Measurements from ENCODE around the gene ANLN. TPM values are rescaled to one million over a fixed set of nuclear protein-coding genes. Genes with fewer than 3 reads are reported as not detected.

ANLN gene
- total and polyA plus RNA-seq, 9 of the 15 experiments (the other 6 are each of a cell fraction or from before 2014, with no cell fraction given): 18.1 to 66.2 (median 38.7) TPM

GRCh38 chr7:36484265-36484664 lies 94.6 kb downstream of the ANLN start:
- Histone ChIP-seq H3K4me2 (ENCODE audit: insufficient read depth, low read length) (no peak overlapping the region), H3K27me3 (ENCODE audit: control insufficient read depth in 2 of 2, insufficient read depth in 2 of 2, low read length in 2 of 2) (peaks cover 4 to 21% of the 10 kb centered on the region in 2 experiments; a peak in 3 of 5 replicates), H3K27ac (ENCODE audit: extremely low read depth, low read depth, low read length) (no peak overlapping the region), H4K20me1 (replicated peaks; ENCODE audit: control insufficient read depth, insufficient read depth, low read length) (no peaks in the 10 kb centered on the region), H3K4me1 (replicated peaks in 1 of 2; ENCODE audit: control insufficient read depth in 2 of 2, insufficient read depth in 2 of 2, low read length in 2 of 2) (no peaks in the 10 kb centered on the region), H3K79me2 (ENCODE audit: control insufficient read depth, insufficient read depth, low read length) (no peaks in the 10 kb centered on the region), H3K9me1 (ENCODE audit: control insufficient read depth, insufficient read depth, low read length) (no peaks in the 10 kb centered on the region), H3K9me3 (replicated peaks; ENCODE audit: control insufficient read depth, insufficient read depth, low read depth, low read length) (no peaks in the 10 kb centered on the region), H3K36me3 (ENCODE audit: control insufficient read depth, insufficient read depth, low read length) (no peaks in the 10 kb centered on the region), H3K4me3 (no peak overlapping the region), H2AFZ (ENCODE audit: low read depth, low read length) (no peak overlapping the region), H3K9ac (ENCODE audit: insufficient read depth in 1 of 2, low read depth in 2 of 2, low read length in 2 of 2) (no peak overlapping the region)
- ATAC-seq: no peak
- TF ChIP-seq ZFP1 (CRISPR knock-in tag; IDR thresholded peaks at IDR 0.05): no peak
- POLR2A ChIA-PET: no interaction called here
- CTCF ChIA-PET (ENCODE audit: low intra/inter-chr PET ratio): no interaction called here
- DNase-seq (ENCODE audit: extremely low read depth in 1 of 4, low spot score in 3 of 4): no peak
- no TSS peak for BruUV-seq (replicated peaks)
- intact Hi-C loops (cut with micrococcal nuclease): no loop called here
- FAIRE-seq: no peak
- in situ Hi-C loops (cut with MboI): no loop called here
- 3% methylated on average over 8 of the region's 8 CpGs for WGBS (ENCODE audit: insufficient coverage, low coverage, missing lambda C conversion rate)

- ATAC-seq: no peak
- CTCF ChIA-PET (ENCODE audit: low intra/inter-chr PET ratio): no interaction called here
- Histone ChIP-seq H2AFZ (ENCODE audit: low read depth, low read length) (no peak overlapping the region), H3K4me1 (replicated peaks in 1 of 2; ENCODE audit: control insufficient read depth in 2 of 2, insufficient read depth in 2 of 2, low read length in 2 of 2) (no peaks in the 10 kb centered on the region), H4K20me1 (replicated peaks; ENCODE audit: control insufficient read depth, insufficient read depth, low read length) (no peaks in the 10 kb centered on the region), H3K9ac (ENCODE audit: insufficient read depth in 1 of 2, low read depth in 2 of 2, low read length in 2 of 2) (no peak overlapping the region), H3K36me3 (ENCODE audit: control insufficient read depth, insufficient read depth, low read length) (no peaks in the 10 kb centered on the region), H3K9me1 (ENCODE audit: control insufficient read depth, insufficient read depth, low read length) (no peaks in the 10 kb centered on the region), H3K27me3 (ENCODE audit: control insufficient read depth in 2 of 2, insufficient read depth in 2 of 2, low read length in 2 of 2) (peaks cover 4 to 21% of the 10 kb centered on the region in 2 experiments; a peak in 3 of 5 replicates), H3K9me3 (replicated peaks; ENCODE audit: control insufficient read depth, insufficient read depth, low read depth, low read length) (no peaks in the 10 kb centered on the region), H3K27ac (ENCODE audit: extremely low read depth, low read depth, low read length) (no peak overlapping the region), H3K4me2 (ENCODE audit: insufficient read depth, low read length) (no peak overlapping the region), H3K79me2 (ENCODE audit: control insufficient read depth, insufficient read depth, low read length) (no peaks in the 10 kb centered on the region), H3K4me3 (no peak overlapping the region)
- in situ Hi-C loops (cut with MboI) (no loop called here), intact Hi-C loops (cut with micrococcal nuclease) (loop anchor here (2.0 to 5.0 kb wide), 5 partner anchors 184 to 711 kb away; no protein-coding TSS in a partner anchor)
- no TSS peak for BruUV-seq (replicated peaks)
- no peak for DNase-seq (ENCODE audit: extremely low read depth in 1 of 4, low spot score in 3 of 4)
- 2% methylated on average over 4 of the region's 4 CpGs for WGBS (ENCODE audit: insufficient coverage, low coverage, missing lambda C conversion rate)
- POLR2A ChIA-PET: interaction anchor here (1.5 kb wide), 1 partner anchor 12 kb away, joined by 3 read pairs; no protein-coding TSS in a partner anchor
- no peak for TF ChIP-seq ZNF263 (CRISPR knock-in tag; IDR thresholded peaks at IDR 0.05; ENCODE audit: borderline replicate concordance)
- TF ChIP-seq NEUROD1 (IDR thresholded peaks at IDR 0.05; ENCODE audit: borderline replicate concordance, low read depth, low read length, partially characterized antibody): no peak
- no peak for TF ChIP-seq ZNF217 (CRISPR knock-in tag; IDR thresholded peaks at IDR 0.05)
- no peak for TF ChIP-seq ZMIZ1 (IDR thresholded peaks at IDR 0.05; ENCODE audit: low read depth in 2 of 2, low read length in 2 of 2)
- TF ChIP-seq MYNN (IDR thresholded peaks at IDR 0.05): no peak
- TF ChIP-seq MYNN (CRISPR knock-in tag; IDR thresholded peaks at IDR 0.05): no peak
- TF ChIP-seq DEAF1 (CRISPR knock-in tag; IDR thresholded peaks at IDR 0.05): no peak
- no peak for FAIRE-seq
These were observed 96.7 kb downstream of the ANLN start for GRCh38 chr7:36486336-36486735.
